Neural cell (in vitro differentiated cells): ENCODE measurements around the gene UBL3. TPM values are rescaled to one million over a fixed set of nuclear protein-coding genes. Genes with fewer than 3 reads are reported as not detected.

Experiments used
- H2AFZ ChIP-seq: fragments of 200-600, 300-800 bp; sonication (generic), shearing (Covaris generic); 2 replicates; pipeline ENCODE4 v1.6.0; 2014; ENCODE audit warnings: low read depth, mild to moderate bottlenecking, antibody characterized with exemption, low read length, moderate library complexity
- H3F3A ChIP-seq: fragments of 200-600 bp; shearing (Covaris generic); 2 replicates; pipeline ENCODE4 v1.6.1; 2016; ENCODE audit warnings: mild to moderate bottlenecking, moderate library complexity, mixed read lengths, antibody characterized with exemption, low read length; ENCODE audit not compliant: insufficient read depth, poor library complexity, severe bottlenecking
- H3K27ac ChIP-seq: fragments of 200-600, 300-800 bp; sonication (generic), shearing (Covaris generic); 2 replicates; pipeline ENCODE4 v1.5.1; 2014; ENCODE audit warnings: mild to moderate bottlenecking, low read length, moderate library complexity
- H3K27me3 ChIP-seq: fragments of 300-800, 200-600 bp; sonication (generic), shearing (Covaris generic); 2 replicates; pipeline ENCODE4 v1.6.0; 2014; ENCODE audit warnings: mild to moderate bottlenecking, low read depth, low read length, moderate library complexity; ENCODE audit not compliant: insufficient read depth
- H3K36me3 ChIP-seq: fragments of 300-800, 200-600 bp; sonication (generic), shearing (Covaris generic); 2 replicates; pipeline ENCODE4 v1.5.1; 2014; ENCODE audit warnings: mild to moderate bottlenecking, antibody characterized with exemption, low read length, moderate library complexity; ENCODE audit not compliant: insufficient read depth
- H3K4me2 ChIP-seq: fragments of 300-800, 200-600 bp; sonication (generic), shearing (Covaris generic); 2 replicates; pipeline ENCODE4 v1.6.0; 2014; ENCODE audit warnings: mild to moderate bottlenecking, low read length
- H3K4me3 ChIP-seq: fragments of 300-800, 200-600 bp; sonication (generic), shearing (Covaris generic); 2 replicates; pipeline ENCODE4 v1.5.1; 2014; ENCODE audit warnings: mild to moderate bottlenecking, low read length, moderate library complexity
- H3K79me2 ChIP-seq: fragments of 200-600 bp; shearing (Covaris generic); replicated peaks from 2 replicates; pipeline ENCODE4 v1.6.0; 2014; ENCODE audit warnings: mild to moderate bottlenecking, low read length, moderate library complexity; ENCODE audit not compliant: insufficient read depth
- H3K9ac ChIP-seq: fragments of 300-800, 200-600 bp; sonication (generic), shearing (Covaris generic); 2 replicates; pipeline ENCODE4 v1.6.1; 2016; ENCODE audit warnings: mild to moderate bottlenecking, low read length, mixed read lengths
- H3K9me2 ChIP-seq: fragments of 200-600 bp; shearing (Covaris generic); 2 replicates; pipeline ENCODE4 v1.6.1; 2016; ENCODE audit warnings: mild to moderate bottlenecking, low read length, mixed read lengths; ENCODE audit not compliant: insufficient read depth
- H3K9me3 ChIP-seq: fragments of 200-600, 300-800 bp; sonication (generic), shearing (Covaris generic); 2 replicates; pipeline ENCODE4 v1.6.1; 2016; ENCODE audit warnings: mild to moderate bottlenecking, mixed run types, low read length, moderate library complexity, mixed read lengths
- H4K20me1 ChIP-seq: fragments of 200-600 bp; shearing (Covaris generic); 2 replicates; pipeline ENCODE4 v1.6.1; 2016; ENCODE audit warnings: mild to moderate bottlenecking, mixed run types; ENCODE audit not compliant: insufficient read depth
- CTCF ChIP-seq: fragments of 450-650 bp; IDR thresholded peaks from 2 replicates; pipeline ENCODE4 v1.5.1; 2014; ENCODE audit warnings: antibody characterized with exemption, mild to moderate bottlenecking, moderate library complexity; ENCODE audit not compliant: poor library complexity, severe bottlenecking
- EP300 ChIP-seq: fragments of 450-650 bp; conservative IDR thresholded peaks from 2 replicates; pipeline ENCODE4 v1.6.1; 2014; ENCODE audit warnings: antibody characterized with exemption, mild to moderate bottlenecking, moderate library complexity; ENCODE audit not compliant: poor library complexity, severe bottlenecking
- EZH2 ChIP-seq: fragments of 200-600, 300-800 bp; shearing (Covaris generic), sonication (generic); IDR thresholded peaks from 2 replicates; pipeline ENCODE4 v1.6.1; 2014; ENCODE audit warnings: antibody characterized with exemption, low read length, borderline replicate concordance, mild to moderate bottlenecking; ENCODE audit not compliant: insufficient read depth, poor library complexity, severe bottlenecking
- MXI1 ChIP-seq: fragments of 450-650 bp; conservative IDR thresholded peaks from 2 replicates; pipeline ENCODE4 v1.6.1; 2014; ENCODE audit warnings: antibody characterized with exemption, mild to moderate bottlenecking; ENCODE audit not compliant: poor library complexity, severe bottlenecking
- POLR2AphosphoS5 ChIP-seq: IDR thresholded peaks from 2 replicates; pipeline ENCODE4 v1.6.1; 2012
- RAD21 ChIP-seq: fragments of 450-650 bp; conservative IDR thresholded peaks from 2 replicates; pipeline ENCODE4 v1.6.1; 2014; ENCODE audit warnings: antibody characterized with exemption, mild to moderate bottlenecking, moderate library complexity
- SMC3 ChIP-seq: fragments of 450-650 bp; conservative IDR thresholded peaks from 2 replicates; pipeline ENCODE4 v1.6.1; 2014; ENCODE audit warnings: antibody characterized with exemption, mild to moderate bottlenecking, moderate library complexity; ENCODE audit not compliant: poor library complexity
- TAF1 ChIP-seq: IDR thresholded peaks from 2 replicates; pipeline ENCODE4 v1.6.1; 2012; ENCODE audit warnings: low read depth
- polyA plus RNA-seq: library from polyadenylated mRNA; depleted of rRNA; stranded (reverse); fragments of >200 nt; gene quantifications from 2 replicates; pipeline ENCODE4 v1.2.3, GENCODE V29; 2014
- TF ChIP-seq, protein P1 (sequence below): IDR thresholded peaks from 2 replicates; pipeline ENCODE4 v1.6.1; 2012; ENCODE audit warnings: borderline replicate concordance

Gene UBL3
- polyA plus RNA-seq, 1 donor from 2014 or later: 35.8 TPM

DNA sequence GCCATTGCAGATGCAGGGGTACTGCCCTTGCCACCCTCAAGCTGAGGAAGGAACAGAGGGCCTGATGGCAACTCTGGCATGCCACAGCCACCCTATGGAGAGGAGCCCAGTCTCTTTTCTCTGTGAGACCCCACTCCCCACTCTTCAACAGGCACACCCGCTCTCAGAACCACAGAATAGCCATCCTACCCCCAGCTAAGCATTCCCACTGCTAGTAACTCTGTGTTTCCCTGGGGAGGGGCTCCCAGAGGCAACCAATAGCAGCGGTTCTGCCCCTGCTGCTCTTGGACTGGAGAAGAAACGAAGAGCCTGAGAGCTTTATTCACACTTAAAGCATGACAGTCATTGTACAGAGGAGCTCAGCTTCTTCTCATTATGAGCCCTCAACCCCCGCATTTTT is 49.3 kb downstream of the UBL3 start:
- Histone ChIP-seq H3K4me3 (no peak overlapping the region), H3K36me3 (no peaks in the 10 kb centered on the region), H3K9me2 (no peaks in the 10 kb centered on the region), H3K9ac (no peak overlapping the region), H4K20me1 (no peaks in the 10 kb centered on the region), H3K9me3 (no peaks in the 10 kb centered on the region), H2AFZ (no peak overlapping the region), H3F3A (no peaks in the 10 kb centered on the region), H3K79me2 (peaks cover 23% of the 10 kb centered on the region), H3K27ac (no peak overlapping the region), H3K27me3 (no peaks in the 10 kb centered on the region), H3K4me2 (no peak overlapping the region)
- TF ChIP-seq TAF1 (no peak), CTCF (no peak), RAD21 (no peak), EP300 (no peak), SMC3 (no peak), EZH2 (no peak), MXI1 (no peak), POLR2AphosphoS5 (no peak)
- TF ChIP-seq, protein P1, sequence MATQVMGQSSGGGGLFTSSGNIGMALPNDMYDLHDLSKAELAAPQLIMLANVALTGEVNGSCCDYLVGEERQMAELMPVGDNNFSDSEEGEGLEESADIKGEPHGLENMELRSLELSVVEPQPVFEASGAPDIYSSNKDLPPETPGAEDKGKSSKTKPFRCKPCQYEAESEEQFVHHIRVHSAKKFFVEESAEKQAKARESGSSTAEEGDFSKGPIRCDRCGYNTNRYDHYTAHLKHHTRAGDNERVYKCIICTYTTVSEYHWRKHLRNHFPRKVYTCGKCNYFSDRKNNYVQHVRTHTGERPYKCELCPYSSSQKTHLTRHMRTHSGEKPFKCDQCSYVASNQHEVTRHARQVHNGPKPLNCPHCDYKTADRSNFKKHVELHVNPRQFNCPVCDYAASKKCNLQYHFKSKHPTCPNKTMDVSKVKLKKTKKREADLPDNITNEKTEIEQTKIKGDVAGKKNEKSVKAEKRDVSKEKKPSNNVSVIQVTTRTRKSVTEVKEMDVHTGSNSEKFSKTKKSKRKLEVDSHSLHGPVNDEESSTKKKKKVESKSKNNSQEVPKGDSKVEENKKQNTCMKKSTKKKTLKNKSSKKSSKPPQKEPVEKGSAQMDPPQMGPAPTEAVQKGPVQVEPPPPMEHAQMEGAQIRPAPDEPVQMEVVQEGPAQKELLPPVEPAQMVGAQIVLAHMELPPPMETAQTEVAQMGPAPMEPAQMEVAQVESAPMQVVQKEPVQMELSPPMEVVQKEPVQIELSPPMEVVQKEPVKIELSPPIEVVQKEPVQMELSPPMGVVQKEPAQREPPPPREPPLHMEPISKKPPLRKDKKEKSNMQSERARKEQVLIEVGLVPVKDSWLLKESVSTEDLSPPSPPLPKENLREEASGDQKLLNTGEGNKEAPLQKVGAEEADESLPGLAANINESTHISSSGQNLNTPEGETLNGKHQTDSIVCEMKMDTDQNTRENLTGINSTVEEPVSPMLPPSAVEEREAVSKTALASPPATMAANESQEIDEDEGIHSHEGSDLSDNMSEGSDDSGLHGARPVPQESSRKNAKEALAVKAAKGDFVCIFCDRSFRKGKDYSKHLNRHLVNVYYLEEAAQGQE: no peak

DNA sequence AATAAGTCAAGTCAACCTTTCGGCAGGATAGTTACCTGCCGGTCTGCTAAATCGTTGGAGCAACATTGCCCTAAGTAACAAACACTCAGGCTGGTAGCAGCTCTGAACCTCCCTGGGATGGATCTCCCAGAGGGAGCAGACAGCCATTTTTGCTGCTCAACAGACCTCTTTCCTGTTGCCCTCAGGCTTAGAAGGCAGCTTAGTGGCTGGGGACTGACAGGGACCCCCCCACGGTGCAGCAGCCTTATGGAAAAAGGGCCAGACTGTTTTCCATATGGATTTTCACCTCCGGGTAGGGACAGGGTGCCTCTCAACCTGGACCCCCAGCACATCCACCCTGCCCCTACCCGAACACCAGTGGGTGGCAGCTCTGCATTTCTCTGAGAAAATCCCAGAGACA is 49.7 kb downstream of the UBL3 start:
- Histone ChIP-seq H3K9me3 (no peaks in the 10 kb centered on the region), H3K27ac (no peak overlapping the region), H3K4me3 (no peak overlapping the region), H3K9me2 (no peaks in the 10 kb centered on the region), H3K4me2 (no peak overlapping the region), H2AFZ (no peak overlapping the region), H4K20me1 (no peaks in the 10 kb centered on the region), H3K79me2 (peaks cover 23% of the 10 kb centered on the region), H3K9ac (no peak overlapping the region), H3K27me3 (no peaks in the 10 kb centered on the region), H3K36me3 (no peaks in the 10 kb centered on the region), H3F3A (no peaks in the 10 kb centered on the region)
- TF ChIP-seq CTCF: no peak
- TF ChIP-seq EZH2: no peak
- TF ChIP-seq TAF1: no peak
- no peak for TF ChIP-seq MXI1
- TF ChIP-seq POLR2AphosphoS5: no peak
- TF ChIP-seq RAD21: no peak
- TF ChIP-seq SMC3: no peak
- no peak for TF ChIP-seq EP300
- TF ChIP-seq, protein P1: no peak
